Left ventricle myocardium superior (tissue), 1 donor: Measurements from ENCODE around the gene PACS2. TPM values are rescaled to one million over a fixed set of nuclear protein-coding genes. Genes with fewer than 3 reads are reported as not detected.

ENCODE experiments used
- ATAC-seq: fragments of 200-7000 bp; cut with Tn5 transposase; one replicate; pipeline ENCODE4 v1.9.1; 2020; ENCODE audit warnings: mild to moderate bottlenecking, moderate library complexity
- DNase-seq: peaks from one replicate; pipeline ENCODE4 v3.0.0-alpha.2; 2020
- intact Hi-C: fragments of 100-400 bp; cut with micrococcal nuclease; formaldehyde crosslinking; loops from one replicate; pipeline ENCODE4 v1.11.0; 2022
- total RNA-seq: library from RNA; stranded (reverse); fragmentation: NEBNext Ultra II Directional; extraction: Animal tissue kit (Norgen Biotek cat#: 25700); gene quantifications from one replicate; pipeline ENCODE4 v1.2.1, GENCODE V29; 2021
- donor health status: DM: no; HTN: yes; CAD: no; lungs with severe emphysema.

Gene PACS2
- total RNA-seq, 1 donor from 2014 or later: 76.2 TPM

DNA sequence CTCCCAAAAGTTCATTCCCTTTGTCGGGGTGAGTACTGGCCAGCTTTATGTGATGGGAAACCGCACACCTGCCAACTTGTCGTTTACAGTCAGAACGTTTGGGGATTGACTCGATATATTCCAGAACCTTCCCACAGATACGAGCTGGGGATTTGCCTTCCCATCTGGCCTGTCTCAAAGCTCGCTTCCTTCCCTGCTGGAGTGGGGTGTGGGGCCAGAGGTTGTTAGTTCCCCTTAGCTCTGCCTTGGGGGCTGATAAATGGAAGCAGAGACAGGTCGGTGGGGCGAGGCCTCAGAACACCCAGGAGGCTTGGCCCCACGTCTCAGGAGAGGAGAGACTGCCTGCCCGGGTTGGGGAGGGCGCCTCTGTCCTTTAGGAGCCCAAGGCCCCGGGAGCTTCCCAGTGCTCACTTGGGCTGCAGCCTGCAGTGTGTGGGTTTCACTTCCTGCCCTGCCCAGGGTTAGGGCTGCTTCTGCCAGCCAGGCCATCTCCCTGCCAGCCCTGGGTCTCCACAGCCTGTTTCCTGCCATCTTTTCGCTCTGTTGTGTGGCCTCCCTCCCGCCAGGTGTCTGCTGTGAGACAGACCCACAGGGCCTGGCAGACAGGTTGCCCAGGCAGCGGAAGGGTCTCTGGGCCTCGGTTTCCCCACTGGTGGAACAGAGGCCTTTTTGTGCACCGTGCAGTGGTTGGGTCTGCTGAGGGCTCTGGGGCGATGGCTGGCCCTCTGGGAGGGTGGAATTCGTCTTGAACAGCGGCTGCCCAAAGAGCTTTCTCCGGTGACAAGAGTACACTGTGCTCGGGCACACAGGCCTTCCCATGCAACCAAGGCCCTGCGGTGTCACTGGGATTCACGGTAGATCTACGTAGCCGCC is 75.7 kb downstream of the PACS2 start:
- intact Hi-C loops: no loop called here
- DNase-seq: no peak
- ATAC-seq: peak; percentile 38

DNA sequence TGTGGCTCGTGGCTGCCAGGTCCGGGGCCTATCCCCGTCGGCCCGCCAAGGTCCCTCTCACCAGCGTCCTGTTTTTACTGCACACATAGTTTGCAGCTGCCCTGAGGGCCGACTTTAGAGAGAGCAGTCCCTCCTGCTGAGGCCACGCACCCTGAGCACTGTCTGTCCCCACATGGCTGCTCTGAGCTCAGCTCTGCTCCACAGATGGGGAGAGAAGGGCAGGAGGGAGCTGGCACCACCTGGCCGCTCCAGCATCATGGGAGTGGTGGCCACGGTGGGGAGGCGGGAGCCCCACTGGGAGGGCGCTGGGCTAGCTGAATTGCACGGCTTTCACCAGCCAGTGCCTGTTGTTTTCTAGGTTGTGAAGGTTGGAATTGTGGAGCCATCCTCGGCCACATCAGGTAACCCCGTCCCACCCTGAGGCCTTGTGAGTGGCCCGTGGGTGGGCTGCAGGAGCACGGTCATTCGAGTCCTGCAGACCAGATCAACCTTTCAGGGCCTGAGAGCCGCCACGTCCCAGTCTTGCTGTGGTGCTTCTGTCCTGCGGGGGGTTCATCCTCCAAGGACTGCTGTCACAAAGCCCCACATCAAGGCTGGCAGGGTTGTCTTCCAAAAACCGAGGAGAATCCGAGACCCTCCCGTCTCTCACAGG is 76.4 kb downstream of the PACS2 start:
- ATAC-seq: no peak
- intact Hi-C loops: no loop called here
- DNase-seq: no peak

DNA sequence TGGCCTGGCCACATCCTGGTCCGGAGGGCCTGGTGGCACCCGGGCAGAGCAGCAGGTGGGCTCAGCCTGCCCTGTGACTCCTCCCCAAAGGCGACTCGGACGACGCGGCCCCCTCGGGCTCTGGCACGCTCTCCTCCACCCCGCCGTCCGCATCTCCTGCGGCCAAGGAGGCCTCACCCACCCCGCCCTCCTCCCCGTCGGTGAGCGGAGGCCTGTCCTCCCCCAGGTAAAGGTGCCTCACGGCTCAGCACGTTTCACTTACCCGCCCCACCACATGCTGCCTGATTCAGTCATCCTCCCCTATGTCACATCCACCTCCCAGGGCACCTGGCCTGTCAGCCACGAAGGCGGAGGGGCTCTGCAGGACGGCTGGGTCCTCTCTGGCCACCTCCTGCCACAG is 77.0 kb downstream of the PACS2 start:
- intact Hi-C loops: no loop called here
- no peak for ATAC-seq
- no peak for DNase-seq

DNA sequence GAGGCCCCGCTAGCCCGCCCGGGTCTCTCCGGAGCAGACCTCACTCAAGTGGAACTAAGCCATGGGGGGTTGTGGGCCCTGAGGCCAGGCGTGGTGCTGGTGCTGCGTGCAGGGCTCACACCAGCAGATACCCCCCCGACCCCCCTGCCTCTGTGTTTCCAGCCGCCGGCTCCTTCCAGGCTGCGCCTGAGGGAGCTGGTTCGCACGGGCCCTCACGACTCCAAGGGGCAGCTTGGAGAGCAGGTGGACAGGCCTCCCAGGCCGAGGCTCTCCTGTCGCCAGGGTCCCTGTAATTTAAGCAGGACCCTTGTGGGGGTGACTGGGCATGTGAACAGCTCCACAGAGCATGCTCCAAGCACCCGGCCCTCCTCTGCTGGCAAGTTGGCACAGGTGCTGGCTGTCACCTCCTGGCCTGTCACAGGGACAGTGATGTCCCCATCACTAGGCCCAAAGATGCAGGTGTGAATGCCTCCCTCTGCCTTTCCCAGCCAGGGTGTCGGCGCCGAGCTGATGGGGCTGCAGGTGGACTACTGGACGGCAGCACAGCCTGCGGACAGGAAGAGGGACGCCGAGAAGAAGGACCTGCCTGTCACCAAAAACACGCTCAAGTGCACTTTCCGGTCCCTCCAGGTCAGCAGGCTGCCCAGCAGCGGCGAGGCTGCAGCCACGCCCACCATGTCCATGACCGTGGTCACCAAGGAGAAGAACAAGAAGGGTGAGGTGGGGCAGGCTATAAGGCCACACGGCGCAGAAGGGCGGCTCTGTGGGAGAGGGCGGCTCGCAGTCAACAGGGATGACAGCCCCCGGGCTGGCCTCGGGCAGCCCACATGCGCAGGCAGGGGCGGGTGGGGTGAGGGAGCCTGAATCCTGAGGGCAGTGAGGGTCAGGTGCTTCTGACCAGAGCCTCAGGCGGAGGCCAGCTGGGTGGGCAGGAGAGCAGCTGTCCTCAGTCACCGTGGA is 77.9 kb downstream of the PACS2 start:
- intact Hi-C loops: no loop called here
- DNase-seq: no peak
- no peak for ATAC-seq

DNA sequence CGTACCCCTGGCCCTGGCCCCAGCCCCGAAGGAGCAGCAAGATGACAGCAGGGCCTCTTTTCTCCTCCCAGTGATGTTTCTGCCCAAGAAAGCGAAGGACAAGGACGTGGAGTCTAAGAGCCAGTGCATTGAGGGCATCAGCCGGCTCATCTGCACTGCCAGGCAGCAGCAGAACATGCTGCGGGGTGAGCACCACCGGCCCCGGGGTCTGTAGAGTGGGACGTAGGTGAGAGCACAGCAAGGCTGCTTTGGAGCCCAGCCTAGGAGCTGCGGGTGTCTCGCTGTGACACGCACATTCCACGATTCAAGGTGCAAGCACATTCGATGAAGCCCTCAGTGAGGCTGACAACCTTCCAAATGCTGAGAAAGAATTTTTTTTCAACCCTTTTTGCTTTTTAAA is 78.6 kb downstream of the PACS2 start:
- intact Hi-C loops: no loop called here
- DNase-seq: no peak
- ATAC-seq: no peak

DNA sequence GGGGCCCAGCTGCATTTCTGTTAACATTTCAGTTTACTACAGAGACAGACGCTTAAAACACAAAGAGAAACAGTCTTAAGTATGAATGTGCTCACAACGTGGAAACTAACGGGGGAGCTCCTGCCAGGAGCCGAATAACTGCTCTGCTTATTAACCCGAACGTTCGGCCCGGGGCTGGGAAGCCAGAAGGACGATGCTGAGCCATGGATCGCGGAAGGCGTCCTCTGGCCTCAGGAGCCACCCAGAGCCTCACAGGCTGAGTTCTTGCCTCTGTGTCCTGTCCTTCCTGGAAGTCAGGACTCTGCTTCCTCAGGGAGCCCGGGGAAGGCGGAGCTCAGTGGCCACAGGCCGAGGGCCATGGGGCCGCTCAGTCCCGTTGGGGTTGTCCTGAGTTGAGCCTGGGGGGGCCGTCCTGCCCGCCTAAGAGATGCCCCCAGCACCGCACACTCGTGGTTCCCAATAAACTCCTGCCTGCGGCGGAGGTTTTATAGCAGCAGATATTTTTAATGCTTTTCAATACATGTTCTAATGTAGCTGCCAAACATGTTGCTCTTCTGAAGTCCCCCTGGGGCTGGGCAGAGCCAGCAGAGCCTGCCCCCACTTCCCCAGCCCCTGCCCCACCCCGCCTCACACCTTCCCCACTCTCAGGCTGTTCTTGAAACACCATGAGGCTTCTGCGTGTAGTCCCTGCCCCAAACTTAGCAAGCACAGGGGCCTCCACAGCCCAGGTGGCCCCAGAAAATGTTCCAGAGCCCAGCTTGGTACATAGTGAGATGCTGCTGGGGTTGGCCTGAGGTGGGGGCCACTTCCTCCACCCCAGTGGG is 80.4 kb downstream of the PACS2 start:
- DNase-seq: no peak
- intact Hi-C loops: no loop called here
- ATAC-seq: no peak

DNA sequence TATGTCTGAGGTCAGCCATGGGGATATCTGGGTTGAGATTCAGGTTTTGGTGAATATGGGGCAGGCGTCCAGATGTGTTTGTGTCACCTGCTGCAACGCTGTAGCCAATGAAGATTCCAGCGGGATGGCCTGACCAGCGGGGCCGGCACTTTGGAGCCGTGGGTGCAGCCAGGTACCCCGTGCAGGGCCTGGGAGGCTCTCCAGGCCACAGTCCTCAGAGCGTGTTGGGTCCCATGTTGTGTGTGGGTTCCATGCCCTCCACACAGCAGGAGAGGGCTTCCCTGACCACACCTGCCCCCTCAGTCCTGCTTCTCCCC is 80.9 kb downstream of the PACS2 start:
- ATAC-seq (no peak), DNase-seq (no peak)
- intact Hi-C loops: no loop called here

DNA sequence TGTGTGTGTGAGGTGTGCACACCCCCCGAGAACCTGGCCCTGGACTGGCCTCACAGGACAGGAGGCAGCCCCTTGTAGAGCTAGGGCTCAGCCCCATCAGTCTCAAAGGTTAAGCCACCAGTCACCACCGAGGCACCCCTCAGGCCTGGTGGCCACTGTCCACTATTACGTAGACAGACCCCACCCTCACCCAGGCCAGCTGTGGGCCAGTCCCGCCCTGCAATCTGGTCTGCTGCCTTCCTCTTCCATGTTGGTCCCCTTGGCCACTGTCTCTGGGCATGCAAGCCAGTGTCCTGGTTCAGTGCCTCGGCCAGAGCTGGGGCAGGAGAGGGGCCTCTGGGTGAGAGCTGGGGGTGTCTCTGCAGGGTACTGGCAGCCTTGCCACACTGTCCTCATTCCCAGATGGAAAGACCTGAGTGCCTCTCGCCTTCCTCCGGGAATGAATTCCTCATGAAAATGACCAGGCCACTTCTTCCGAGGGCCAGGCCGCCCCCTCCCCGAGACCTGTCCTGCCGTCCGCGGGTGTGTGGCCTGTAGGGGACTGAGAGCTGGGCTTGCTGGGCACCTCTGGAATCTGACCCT is 82.9 kb downstream of the PACS2 start:
- ATAC-seq: no peak
- intact Hi-C loops: no loop called here
- peak; percentile 34 for DNase-seq

DNA sequence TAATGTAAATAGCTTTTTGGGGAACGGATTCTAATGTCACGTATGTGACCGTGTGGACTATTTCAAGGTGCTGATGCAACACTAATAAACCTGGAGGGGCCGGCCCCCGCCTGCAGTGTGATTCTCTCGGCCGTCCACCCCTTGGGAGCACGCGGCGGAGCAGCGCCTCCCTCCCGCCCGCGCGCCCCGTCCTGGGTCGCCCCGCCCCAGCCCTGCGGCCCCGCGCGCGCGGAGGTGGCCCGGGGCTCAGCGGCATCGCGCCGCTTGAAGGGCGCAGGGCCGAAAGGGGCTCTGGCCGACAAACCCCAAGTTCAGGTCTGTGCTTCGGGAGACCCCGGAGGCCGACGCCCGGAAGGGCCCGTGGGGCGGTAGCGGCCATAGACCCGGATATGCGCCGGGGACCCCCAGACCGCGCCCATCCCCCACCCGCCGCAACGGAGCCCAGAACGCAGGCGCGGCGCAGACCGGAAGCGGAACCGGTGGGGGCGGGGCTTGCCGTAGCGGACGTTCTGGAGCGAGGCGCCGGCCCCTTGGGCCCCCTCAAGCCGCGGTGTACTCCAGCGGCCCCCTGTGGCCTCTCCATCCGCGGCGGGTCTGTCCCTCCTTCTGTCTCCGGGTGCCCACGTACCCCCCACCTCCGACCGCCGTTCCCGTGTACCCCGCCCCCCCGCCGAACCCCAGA is 83.6 kb downstream of the PACS2 start, which contains the start of gene TEX22:
Gene TEX22, plus strand, starts transcription at position 495 of the 682 bp plus-strand sequence. CDS start 803 bp downstream, outside the sequence.
- ATAC-seq (peak; percentile 94), DNase-seq (peak; percentile 97)
- intact Hi-C loops: no loop called here

DNA sequence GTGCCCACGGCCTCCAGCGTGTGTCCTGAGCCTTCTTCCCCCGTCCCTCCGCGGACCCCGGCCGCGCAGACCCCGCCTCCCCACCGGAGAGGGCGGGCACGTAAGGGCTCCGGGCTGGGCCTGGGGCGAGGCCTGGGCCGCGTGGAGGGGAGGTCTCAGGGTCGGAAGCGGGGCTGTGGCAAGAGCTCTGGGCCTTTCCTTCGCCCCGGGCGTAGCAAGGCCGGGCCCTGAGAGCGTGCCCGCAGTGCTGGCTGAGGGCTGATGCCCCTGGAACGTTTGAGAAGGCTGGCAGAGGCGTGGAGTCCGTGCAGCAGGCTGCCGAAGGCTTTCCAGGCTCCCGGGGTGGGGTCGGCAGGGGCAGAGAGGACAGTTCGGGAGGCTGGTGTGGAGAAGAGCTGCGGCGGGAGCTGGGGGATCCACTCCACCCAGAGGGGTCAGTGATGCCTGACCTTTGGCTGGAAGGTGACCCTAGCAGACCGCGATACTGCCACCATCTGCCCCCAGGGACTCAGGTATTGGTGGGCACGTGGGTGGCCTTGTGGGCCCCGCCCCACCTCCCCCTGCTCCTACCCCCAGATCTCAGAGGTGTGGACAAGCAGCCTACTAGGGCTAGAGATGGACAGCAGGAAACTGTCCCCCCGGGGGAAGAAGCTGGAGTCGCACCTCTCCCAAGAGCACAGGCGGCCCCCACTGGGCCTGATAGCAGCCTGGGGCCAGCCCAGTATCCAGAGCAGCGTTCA is 84.3 kb downstream of the PACS2 start:
- no peak for DNase-seq
- ATAC-seq: peak; percentile 55

DNA sequence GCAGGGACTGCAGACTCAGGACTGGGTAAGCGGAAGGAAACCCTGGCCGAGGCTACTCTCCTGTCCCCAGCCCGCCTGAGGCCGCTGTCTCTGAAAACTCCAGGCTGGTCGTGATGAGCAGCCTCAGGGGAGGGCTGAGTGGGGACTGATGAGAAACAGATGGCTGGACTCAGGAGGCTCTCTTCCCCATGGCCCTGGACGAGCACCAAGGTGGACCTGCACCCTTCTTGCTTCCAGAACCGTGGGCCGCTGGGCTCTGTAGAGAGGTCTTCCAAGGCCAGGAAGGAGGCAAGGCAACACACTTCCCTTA is 84.9 kb downstream of the PACS2 start:
- intact Hi-C loops: no loop called here
- no peak for DNase-seq
- peak; percentile 2 for ATAC-seq

More for the DNA sequence above, 84.3 kb downstream of the PACS2 start:
- intact Hi-C loops: no loop called here

DNA sequence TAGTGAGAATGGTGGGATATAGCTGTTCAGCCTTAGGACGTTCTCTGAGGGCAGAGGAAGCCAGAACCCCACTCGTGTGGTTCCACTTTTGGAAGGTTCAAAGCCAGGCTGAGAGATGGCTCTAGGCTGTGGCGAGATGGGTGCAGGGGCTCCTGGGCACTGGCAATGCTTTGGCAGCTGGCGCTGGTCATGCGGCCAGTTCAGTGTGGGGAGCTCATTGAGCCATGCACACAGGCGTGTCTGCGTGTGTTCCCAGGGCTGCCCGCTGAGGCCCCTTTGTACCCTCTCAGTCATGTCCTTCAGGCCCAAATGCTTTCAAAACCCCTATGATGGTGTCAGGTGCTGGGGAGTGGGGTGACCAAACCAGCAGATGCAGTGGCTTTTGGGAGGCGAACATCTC is 85.5 kb downstream of the PACS2 start:
- DNase-seq (no peak), ATAC-seq (no peak)
- intact Hi-C loops: no loop called here

DNA sequence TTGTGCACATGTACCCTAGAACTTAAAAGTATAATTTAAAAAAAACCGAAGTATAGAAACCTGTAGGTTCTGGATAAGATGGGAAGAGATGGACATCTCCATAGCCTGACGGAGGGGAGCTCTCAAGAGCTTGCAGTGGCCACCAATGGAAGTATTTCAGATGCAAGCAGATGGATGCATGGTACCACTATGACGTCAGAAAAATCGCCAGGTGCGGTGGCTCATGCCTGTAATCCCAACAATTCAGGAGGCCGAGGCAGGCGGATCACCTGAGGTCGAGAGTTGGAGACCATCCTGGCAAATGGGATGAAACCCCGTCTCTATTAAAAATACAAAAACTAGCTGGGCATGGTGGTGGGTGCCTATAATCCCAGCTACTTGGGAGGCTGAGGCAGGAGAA is 87.2 kb downstream of the PACS2 start:
- ATAC-seq: no peak
- no peak for DNase-seq

DNA sequence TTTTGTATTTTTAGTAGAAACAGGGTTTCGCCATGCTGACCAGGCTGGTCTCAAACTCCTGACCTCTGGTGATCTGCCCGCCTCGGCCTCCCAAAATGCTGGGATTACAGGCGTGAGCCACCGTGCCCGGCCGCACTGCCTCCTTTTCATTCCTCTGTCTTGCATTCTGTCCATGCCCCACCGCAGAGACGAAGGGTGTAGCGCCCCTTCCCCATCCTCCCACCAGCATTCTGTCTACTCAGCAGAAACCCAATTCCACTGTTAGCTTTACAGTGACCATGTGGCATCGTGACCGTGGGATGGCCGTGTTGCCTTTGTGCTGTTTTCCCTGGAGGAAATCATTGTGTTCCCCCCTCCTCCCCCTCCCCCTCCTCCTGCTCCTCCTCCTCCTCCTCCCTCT is 94.0 kb downstream of the PACS2 start:
- ATAC-seq (no peak), DNase-seq (no peak)
- intact Hi-C loops: no loop called here

More for the DNA sequence above, 87.2 kb downstream of the PACS2 start:
- intact Hi-C loops: no loop called here

DNA sequence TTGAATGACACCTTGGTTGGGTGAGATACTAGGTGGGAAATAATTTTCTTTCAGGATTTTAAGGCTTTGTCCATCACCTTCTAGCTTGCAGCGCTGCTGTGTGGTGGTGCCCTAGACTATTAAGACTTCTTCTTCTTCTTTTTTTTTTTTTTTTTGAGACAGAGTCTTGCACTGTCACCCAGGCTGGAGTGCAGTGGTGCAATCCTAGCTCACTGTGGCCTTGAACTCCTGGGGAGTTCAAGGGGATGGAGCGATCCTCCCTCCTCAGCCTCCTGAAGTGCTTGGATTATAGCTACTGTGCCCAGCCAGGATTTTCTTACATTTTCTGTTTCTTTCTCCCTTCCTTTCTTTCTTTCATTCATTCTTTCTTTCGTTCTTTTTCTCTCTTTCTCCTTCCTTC is 94.8 kb downstream of the PACS2 start:
- intact Hi-C loops: no loop called here
- no peak for ATAC-seq
- DNase-seq: no peak

DNA sequence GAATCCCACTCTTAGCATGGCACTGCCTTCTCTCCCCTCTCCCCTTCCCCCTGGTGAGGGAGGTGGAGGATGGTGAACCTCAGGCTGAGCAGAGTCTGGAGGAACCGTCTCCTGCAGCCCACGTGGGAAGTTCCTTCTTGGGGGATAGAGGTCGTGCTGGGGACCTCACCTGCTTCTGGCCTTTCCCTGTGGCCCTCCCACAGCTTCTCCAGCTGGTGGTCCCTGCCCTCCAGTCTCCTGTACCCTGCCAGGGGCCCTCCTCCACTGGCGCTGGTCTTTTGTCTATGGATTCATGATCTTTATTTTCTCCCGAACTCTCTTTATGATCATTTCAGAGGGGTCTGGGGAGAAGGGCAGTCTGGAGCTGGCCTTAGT is 96.1 kb downstream of the PACS2 start:
- intact Hi-C loops: no loop called here
- ATAC-seq (no peak), DNase-seq (no peak)
